WTC11 (cell line): ENCODE data around the gene CCDC175. TPM values are rescaled to one million over a fixed set of nuclear protein-coding genes. Genes with fewer than 3 reads are reported as not detected.
A peak's percentile ranks its signal among the peaks of the same experiment; 100 is the strongest.

Experiments
- ATAC-seq: fragments of 200-7000 bp; cut with Tn5 transposase; 2 replicates; pipeline ENCODE4 v1.10.0; 2021; ENCODE audit warnings: mild to moderate bottlenecking, moderate library complexity
- CTCF ChIA-PET: fragments of 300-600 bp; sonication (Branson Sonifier 250); formaldehyde crosslinking; loops from one replicate; lab custom pipeline; 2021; ENCODE audit warnings: antibody characterized with exemption; lab: Charles Lee
- POLR2A ChIA-PET: fragments of 350-600 bp; sonication (Branson Sonifier 250); formaldehyde crosslinking; loops from one replicate; lab custom pipeline; 2021; ENCODE audit warnings: antibody characterized with exemption; lab: Charles Lee
- DNase-seq: peaks from one replicate; pipeline ENCODE4 v3.0.0; 2021; ENCODE audit warnings: low spot score
- H3K27ac Mint-ChIP-seq: 2 replicates; pipeline ENCODE4 v1.8.0; 2021; ENCODE audit warnings: mixed read lengths
- H3K27me3 Mint-ChIP-seq: 2 replicates; pipeline ENCODE4 v1.8.0; 2021; ENCODE audit warnings: low read depth, mild to moderate bottlenecking, moderate library complexity, mixed read lengths
- H3K36me3 Mint-ChIP-seq: 2 replicates; pipeline ENCODE4 v1.8.0; 2021; ENCODE audit warnings: mixed read lengths
- H3K4me1 Mint-ChIP-seq: 2 replicates; pipeline ENCODE4 v1.8.0; 2022; ENCODE audit warnings: mixed read lengths
- H3K4me3 Mint-ChIP-seq: 2 replicates; pipeline ENCODE4 v1.8.0; 2021; ENCODE audit warnings: mild to moderate bottlenecking, moderate library complexity, mixed read lengths
- H3K9me3 Mint-ChIP-seq: 2 replicates; pipeline ENCODE4 v1.8.0; 2021; ENCODE audit warnings: mixed read lengths
- ARID4B ChIP-seq: sonication (generic); formaldehyde crosslinking; IDR thresholded peaks from 2 replicates; pipeline ENCODE4 v1.8.0; 2023; ENCODE audit warnings: missing genetic modification reagents, mild to moderate bottlenecking, borderline replicate concordance
- CBFB ChIP-seq: sonication (generic); formaldehyde crosslinking; IDR thresholded peaks from 2 replicates; pipeline ENCODE4 v1.8.1; 2022; ENCODE audit warnings: mild to moderate bottlenecking, low read depth, missing genetic modification reagents
- FOXK1 ChIP-seq: sonication (generic); formaldehyde crosslinking; IDR thresholded peaks from 2 replicates; pipeline ENCODE4 v1.8.0; 2022; ENCODE audit warnings: mild to moderate bottlenecking, moderate library complexity, missing genetic modification reagents
- GRHL2 ChIP-seq: fragments of 250-450 bp; sonication (Bioruptor Pico); IDR thresholded peaks from 2 replicates; pipeline ENCODE4 v1.8.0; 2022; ENCODE audit warnings: mild to moderate bottlenecking, moderate library complexity; ENCODE audit not compliant: insufficient replicate concordance, severe bottlenecking
- HMGA2 ChIP-seq: fragments of 250-450 bp; sonication (Bioruptor Pico); IDR thresholded peaks from 2 replicates; pipeline ENCODE4 v1.4.0; 2021; ENCODE audit warnings: mild to moderate bottlenecking, moderate library complexity
- MYBL2 ChIP-seq: sonication (generic); formaldehyde crosslinking; IDR thresholded peaks from 2 replicates; pipeline ENCODE4 v1.8.1; 2023; ENCODE audit warnings: mild to moderate bottlenecking, moderate library complexity, missing genetic modification reagents
- NFYB ChIP-seq: sonication (generic); formaldehyde crosslinking; conservative IDR thresholded peaks from 2 replicates; pipeline ENCODE4 v1.8.0; 2022; ENCODE audit warnings: low read depth, missing genetic modification reagents
- OVOL2 ChIP-seq: fragments of 250-450 bp; sonication (Bioruptor Pico); IDR thresholded peaks from 2 replicates; pipeline ENCODE4 v1.9.0; 2021; ENCODE audit warnings: mild to moderate bottlenecking, borderline replicate concordance
- SMAD4 ChIP-seq: sonication (generic); formaldehyde crosslinking; IDR thresholded peaks from 2 replicates; pipeline ENCODE4 v1.8.0; 2022; ENCODE audit warnings: mild to moderate bottlenecking, missing genetic modification reagents
- STAT6 ChIP-seq: sonication (generic); formaldehyde crosslinking; conservative IDR thresholded peaks from 2 replicates; pipeline ENCODE4 v1.8.1; 2023; ENCODE audit warnings: mild to moderate bottlenecking, low read depth, missing genetic modification reagents, moderate library complexity
- TP53 ChIP-seq: sonication (generic); formaldehyde crosslinking; IDR thresholded peaks from 2 replicates; pipeline ENCODE4 v1.8.1; 2023; ENCODE audit warnings: mild to moderate bottlenecking, missing genetic modification reagents
- ZNF121 ChIP-seq: sonication (generic); formaldehyde crosslinking; IDR thresholded peaks from 2 replicates; pipeline ENCODE4 v1.8.0; 2023; ENCODE audit warnings: missing genetic modification reagents
- ZNF232 ChIP-seq: sonication (generic); formaldehyde crosslinking; IDR thresholded peaks from 2 replicates; pipeline ENCODE4 v1.8.0; 2022; ENCODE audit warnings: mild to moderate bottlenecking, missing genetic modification reagents
- ZNF263 ChIP-seq: sonication (generic); formaldehyde crosslinking; IDR thresholded peaks from 2 replicates; pipeline ENCODE4 v1.8.1; 2022; ENCODE audit warnings: low read depth, mild to moderate bottlenecking, moderate library complexity, missing genetic modification reagents
- total RNA-seq: library from RNA; stranded (reverse); gene quantifications from 3 replicates; pipeline ENCODE4 v1.2.3, GENCODE V29; 2021
- TF ChIP-seq, protein P1 (sequence below): fragments of 200-600 bp; IDR thresholded peaks from 2 replicates; pipeline ENCODE4 v1.8.0; 2022; ENCODE audit warnings: antibody characterized with exemption

The CCDC175 gene
- total RNA-seq, 1 experiment from 2014 or later, result not detected

GRCh38 chr14:59583755-59584154 lies 7.1 kb upstream of the CCDC175 start (continued):
- no peak for TF ChIP-seq MYBL2 (CRISPR knock-in tag)
- no peak for TF ChIP-seq SMAD4
- TF ChIP-seq GRHL2, result no peak

DNA sequence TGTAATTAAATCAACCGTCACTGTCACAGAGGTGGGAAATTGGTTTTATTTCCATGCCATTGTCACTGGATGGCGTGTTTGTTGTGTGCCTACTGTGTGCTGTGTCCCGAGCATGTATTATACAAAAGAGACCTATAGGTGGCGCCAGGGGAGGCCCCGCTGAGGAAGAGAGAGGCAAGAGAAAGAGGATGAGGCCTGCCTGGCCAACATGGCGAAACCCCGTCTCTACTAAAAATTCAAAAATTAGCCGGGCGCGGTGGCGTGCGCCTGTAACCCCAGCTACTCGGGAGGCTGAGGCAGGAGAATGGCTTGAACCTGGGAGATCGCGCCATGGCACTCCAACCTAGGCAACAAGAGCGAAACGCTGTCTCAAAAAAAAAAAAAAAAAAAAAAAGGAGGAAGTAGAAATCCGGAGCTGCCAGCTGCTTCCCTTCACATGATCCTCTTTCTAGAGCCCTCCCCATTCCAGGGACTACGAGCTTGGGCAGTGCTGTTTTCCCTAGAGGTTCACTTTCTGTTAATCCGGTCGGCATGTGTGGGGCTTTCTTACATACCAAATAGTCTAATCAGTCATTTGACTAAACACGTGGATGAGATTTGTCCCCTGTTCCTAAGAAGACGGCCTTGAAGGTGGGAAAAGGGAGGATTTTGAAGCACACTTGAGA lies 6.4 kb upstream of the CCDC175 start:
- ATAC-seq (peak; percentile 87), DNase-seq (peak; percentile 45)
- no peaks in the 10 kb centered on the region for H3K36me3 Mint-ChIP-seq
- TF ChIP-seq, protein P1, sequence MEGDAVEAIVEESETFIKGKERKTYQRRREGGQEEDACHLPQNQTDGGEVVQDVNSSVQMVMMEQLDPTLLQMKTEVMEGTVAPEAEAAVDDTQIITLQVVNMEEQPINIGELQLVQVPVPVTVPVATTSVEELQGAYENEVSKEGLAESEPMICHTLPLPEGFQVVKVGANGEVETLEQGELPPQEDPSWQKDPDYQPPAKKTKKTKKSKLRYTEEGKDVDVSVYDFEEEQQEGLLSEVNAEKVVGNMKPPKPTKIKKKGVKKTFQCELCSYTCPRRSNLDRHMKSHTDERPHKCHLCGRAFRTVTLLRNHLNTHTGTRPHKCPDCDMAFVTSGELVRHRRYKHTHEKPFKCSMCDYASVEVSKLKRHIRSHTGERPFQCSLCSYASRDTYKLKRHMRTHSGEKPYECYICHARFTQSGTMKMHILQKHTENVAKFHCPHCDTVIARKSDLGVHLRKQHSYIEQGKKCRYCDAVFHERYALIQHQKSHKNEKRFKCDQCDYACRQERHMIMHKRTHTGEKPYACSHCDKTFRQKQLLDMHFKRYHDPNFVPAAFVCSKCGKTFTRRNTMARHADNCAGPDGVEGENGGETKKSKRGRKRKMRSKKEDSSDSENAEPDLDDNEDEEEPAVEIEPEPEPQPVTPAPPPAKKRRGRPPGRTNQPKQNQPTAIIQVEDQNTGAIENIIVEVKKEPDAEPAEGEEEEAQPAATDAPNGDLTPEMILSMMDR, result peak; percentile 38
- TF ChIP-seq STAT6 (CRISPR knock-in tag), result no peak
- no peak overlapping the region for H3K27ac Mint-ChIP-seq
- H3K4me1 Mint-ChIP-seq, result peaks cover 9% of the 10 kb centered on the region; the same call in 1 of the 2 replicates
- ChIA-PET POLR2A (interaction anchor here (0.7 kb wide), 1 partner anchor 49 kb away, joined by 7 read pairs; no protein-coding TSS in a partner anchor), CTCF (interaction anchor here (0.6 to 2.5 kb wide), 12 partner anchors 29 to 1532 kb away, joined by 3 to 16 read pairs (median 3); no protein-coding TSS in a partner anchor)
- H3K4me3 Mint-ChIP-seq, result no peak overlapping the region
- peaks cover 5% of the 10 kb centered on the region; the same call in 1 of the 2 replicates for H3K9me3 Mint-ChIP-seq
- no peaks in the 10 kb centered on the region for H3K27me3 Mint-ChIP-seq

DNA sequence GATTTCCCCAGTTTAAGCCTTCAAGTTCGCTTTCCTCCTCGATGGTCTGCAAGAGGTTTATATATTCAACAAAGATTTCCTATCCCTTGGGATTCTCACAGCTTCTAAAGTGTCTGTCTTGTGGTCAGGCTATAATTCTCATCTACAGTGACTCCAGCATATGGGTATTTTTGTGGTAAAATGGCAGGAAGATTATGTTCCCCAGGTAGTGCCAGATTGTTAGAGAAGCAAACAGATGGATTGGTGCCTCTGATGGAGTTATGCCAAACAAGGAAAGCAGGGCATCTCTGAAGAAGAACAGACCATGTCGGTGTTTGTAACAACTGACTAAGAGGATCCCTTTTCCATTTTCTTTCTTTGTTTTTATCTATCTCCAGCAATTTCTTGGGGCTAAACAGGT lies 5.5 kb upstream of the CCDC175 start:
- ChIA-PET CTCF (interaction anchor here (1.4 kb wide), 1 partner anchor 315 kb away, joined by 3 read pairs; no protein-coding TSS in a partner anchor), POLR2A (no interaction called here)
- ATAC-seq (no peak), DNase-seq (no peak)
- Mint-ChIP-seq H3K9me3 (peaks cover 5% of the 10 kb centered on the region; the same call in 1 of the 2 replicates), H3K4me3 (no peak overlapping the region), H3K36me3 (no peaks in the 10 kb centered on the region), H3K4me1 (peaks cover 9% of the 10 kb centered on the region; the same call in 1 of the 2 replicates), H3K27ac (no peak overlapping the region), H3K27me3 (no peaks in the 10 kb centered on the region)
- TF ChIP-seq TP53 (CRISPR knock-in tag) (no peak), CBFB (CRISPR knock-in tag) (no peak), ZNF263 (CRISPR knock-in tag) (no peak), STAT6 (CRISPR knock-in tag) (no peak), ARID4B (CRISPR knock-in tag) (no peak), NFYB (CRISPR knock-in tag) (no peak), ZNF121 (CRISPR knock-in tag) (no peak), OVOL2 (no peak), ZNF232 (no peak), HMGA2 (no peak), FOXK1 (CRISPR knock-in tag) (no peak)
